ENCODE measurements around the gene LRRC10B.

The LRRC10B gene

GRCh38 chr11:61549662-61550568 lies 41.4 kb downstream of the LRRC10B start:
- no peak for DNase-seq

DNA sequence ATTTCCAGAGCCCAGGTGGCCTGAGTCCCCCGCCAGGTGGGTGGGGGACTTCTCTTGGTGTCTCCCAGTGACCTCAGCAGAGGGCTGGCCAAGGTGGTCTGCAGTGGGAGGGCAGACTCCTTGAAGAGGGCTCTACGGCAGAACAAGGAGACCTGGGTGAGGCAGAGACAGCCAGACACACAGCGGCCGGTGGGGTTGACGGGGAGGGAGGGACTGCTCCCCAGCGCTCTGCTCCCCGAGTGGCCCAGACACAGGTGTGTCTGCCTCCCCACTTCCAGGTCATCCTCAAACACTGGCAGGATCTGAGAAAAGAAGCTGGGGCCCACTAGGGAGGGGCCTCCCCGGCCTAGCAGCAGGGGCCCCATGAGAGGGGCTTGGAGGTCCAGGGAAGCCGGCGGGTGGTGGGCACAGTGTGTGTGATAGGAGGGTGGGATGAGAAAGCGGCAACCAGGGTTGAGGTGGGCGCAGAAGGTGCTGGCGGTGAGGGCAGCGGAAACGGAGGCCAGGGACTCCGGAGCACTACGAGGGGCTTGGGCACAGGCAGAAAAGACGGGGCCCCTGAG lies 42.2 kb downstream of the LRRC10B start:
- DNase-seq: no peak

DNA sequence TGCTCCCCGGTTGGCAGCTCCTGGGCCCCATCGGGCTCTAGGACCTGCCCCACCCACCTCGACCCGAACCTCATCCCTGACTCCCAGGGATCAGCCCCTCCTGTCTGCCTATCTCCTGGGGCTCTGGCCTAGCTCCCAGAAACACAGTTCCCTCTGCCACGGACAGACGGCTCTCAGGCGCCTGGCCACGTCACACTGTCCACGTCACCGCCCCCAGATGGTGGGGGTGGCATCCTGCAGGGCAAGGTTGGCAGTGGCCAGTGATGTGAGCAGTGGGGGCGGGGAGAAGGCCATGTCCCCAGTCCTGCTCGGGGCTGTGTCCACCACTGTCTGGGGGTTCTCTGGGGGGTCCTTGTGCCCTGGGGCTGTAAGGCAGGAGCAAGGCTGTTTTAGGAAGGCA lies 43.1 kb downstream of the LRRC10B start:
- no peak for DNase-seq

DNA sequence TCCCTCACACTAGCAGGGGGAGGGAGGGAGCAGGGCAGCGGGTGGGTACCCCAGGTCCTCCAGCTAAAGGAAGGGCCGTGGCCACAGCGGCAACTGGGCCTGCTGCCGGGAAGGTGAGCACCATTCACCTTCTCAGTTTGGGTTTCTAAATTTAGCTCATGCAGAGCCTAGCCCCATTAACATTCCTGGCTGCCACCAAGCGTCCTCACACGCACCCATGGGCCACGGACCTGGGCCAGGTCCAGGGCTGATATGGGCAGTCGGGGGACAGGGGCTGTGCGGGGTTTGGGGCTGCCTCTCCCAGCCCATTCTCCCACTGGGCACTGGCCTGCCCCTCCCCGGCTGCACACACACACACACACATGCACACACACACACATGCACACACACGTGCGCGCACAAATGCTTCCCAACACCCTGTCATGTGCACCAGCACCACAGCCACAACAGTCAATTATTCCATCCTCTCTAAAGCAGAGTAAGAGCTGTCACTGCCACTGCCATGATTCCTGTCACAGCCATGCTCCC lies 43.6 kb downstream of the LRRC10B start:
- no peak for DNase-seq

DNA sequence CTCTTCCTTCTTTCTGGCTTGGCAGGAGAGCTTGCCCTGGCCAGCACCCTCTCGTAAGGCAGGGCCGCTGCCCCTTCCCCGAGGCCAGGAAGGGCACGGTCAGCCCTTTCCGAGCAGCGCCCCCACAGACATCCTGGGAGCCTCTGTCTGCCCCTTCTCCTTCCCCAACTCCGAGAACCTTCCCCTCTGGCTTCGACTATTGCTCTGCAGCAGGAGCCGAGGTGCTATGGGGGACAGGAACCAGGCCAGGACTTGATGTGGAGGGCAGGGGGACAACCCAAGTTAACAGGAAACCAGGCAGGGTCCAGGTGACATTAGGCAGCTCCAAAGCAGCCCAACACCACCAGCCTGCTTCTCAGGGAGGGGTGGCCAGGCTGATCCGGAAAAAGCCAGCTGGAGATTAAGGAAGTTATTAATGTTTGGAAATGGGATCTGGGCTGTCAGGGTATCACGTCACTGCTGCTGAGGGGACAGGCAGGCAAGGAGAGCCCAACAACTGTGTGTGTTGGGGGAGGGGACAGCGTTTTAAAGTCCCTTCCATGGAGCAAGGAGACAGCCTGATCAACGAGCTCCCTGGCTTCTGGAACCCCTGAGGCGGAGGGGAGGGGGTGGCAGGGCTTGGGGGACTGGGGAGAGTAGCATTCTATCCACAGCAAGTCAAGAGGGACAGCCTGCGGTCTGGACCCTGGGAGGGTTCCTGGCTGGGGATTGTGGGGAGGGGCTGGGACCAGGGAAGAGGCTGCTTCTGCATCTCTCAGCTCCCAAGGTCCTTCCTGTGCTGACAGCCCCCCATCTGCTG lies 45.0 kb downstream of the LRRC10B start:
- no peak for DNase-seq

DNA sequence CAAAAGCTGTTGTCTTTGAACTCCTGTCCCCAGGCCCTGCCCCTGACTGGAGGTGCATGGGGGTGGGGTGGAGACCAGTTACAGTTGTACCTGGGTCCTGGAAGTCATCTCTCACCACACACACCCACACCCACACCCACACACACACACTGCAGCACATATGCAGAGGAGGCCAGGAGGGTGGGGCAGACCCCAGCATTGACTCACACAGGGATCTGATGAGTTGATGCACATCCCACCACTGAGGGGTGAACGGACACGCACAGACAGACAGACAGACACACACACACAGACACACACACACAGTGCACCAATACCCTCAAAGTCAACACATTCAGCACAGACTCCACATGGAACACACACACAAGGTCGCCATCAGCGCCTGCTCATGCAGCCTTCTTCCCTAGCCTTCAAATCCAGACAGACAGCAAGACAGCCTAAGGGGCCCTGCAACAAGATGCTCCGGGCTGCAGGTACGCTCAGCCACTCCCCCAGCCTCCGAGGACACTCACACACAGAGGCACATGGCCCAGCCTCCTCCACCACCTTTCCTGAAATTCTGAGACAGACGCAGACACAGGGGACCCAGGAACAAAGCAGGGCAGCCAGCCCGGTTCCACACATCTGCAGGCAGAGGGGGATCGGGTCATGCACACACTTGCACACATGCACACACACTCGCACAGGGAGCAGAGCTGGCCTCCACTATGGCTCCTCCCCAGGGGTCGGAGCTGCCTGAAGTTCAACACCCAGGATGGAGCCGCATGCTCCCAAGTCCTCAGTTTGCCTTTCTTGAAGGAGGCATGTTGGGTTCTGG lies 45.8 kb downstream of the LRRC10B start:
- no peak for DNase-seq

- no peak for DNase-seq
Measured at GRCh38 chr11:61555051-61555969, 46.8 kb downstream of the LRRC10B start.

DNA sequence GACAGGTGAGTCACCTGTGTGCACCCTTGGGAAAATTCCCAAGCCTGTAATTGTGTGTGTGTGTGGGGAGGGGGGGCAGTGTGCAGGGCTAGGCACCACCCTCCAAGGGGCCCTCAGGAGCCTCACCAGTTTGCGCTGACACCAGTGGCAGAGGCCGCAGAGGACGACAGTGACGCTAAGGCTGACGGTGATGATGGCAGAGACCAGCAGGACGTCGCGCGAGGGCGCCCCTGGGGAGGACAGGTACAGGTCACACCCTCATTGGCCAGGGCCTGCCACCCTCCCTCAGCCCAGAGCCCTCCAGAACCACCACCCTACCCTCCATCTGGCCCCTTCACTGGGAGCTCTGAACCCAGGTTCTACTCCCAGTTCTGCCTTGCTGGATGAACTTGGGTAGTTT lies 47.4 kb downstream of the LRRC10B start:
- no peak for DNase-seq

DNA sequence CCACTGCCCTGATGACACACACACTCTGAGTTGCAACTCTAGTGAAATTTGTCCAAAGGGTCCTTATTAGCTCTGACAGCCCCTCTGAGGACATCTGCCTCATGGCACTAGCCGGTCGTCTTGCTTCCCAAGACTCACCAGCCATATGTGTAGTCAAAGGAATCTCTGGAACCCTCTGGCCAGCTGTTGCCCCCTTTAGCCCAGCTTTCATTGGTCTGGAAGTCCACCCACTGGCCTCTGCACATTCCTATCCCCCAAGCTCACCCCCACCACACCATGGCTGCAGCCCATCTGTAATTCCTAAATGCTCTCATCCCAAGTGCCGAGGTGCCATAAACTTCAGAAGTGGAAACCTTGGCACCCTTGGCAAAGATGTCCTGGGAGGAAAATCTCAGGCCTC lies 48.1 kb downstream of the LRRC10B start:
- DNase-seq: no peak

Measured in GOT3 (cell line).